SU-DHL-6 (cell line): ENCODE data around the gene SGK1.

Source experiments
- CTCF ChIP-seq: fragments of 200-600 bp; sonication (generic); IDR thresholded peaks from one replicate; pipeline ENCODE4 v1.5.1; 2017; ENCODE audit warnings: antibody characterized with exemption, mild to moderate bottlenecking, low read length, moderate library complexity; ENCODE audit not compliant: insufficient read depth, poor library complexity, severe bottlenecking
- EZH2phosphoT487 ChIP-seq: fragments of 200-600 bp; sonication (generic), shearing (Covaris generic); conservative IDR thresholded peaks from 2 replicates; pipeline ENCODE4 v1.6.1; 2018; ENCODE audit warnings: mild to moderate bottlenecking, antibody characterized with exemption, low read length, moderate library complexity, mixed read lengths

DNA sequence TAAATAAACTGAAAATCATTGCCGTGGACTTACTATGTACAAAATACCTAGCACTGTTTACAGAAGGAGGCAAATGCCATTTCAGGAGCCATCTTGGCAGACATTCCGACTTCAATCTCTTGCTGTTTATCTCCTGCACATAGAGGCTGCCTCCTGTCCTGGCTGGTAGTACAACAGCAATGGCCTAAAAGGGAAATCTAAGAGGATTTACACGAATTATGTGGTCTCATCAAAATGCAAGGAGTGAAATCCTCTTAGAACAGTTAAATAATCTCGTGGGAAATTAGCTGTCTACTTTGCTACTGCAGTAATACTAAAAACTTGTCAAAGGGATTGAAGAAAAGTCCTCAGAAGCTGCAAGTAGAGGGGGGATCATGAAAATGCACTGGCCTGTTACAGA, 183.3 kb downstream of the SGK1 start:
- no peak for TF ChIP-seq EZH2phosphoT487
- no peak for TF ChIP-seq CTCF
